Measurements from ENCODE around the gene FOLR3.
"Not testable (repeated sequence)": the region's sequence is repeated elsewhere in the genome, so short reads cannot be mapped to it uniquely, and the experiment has no call there.

- TF ChIP-seq, protein P1, sequence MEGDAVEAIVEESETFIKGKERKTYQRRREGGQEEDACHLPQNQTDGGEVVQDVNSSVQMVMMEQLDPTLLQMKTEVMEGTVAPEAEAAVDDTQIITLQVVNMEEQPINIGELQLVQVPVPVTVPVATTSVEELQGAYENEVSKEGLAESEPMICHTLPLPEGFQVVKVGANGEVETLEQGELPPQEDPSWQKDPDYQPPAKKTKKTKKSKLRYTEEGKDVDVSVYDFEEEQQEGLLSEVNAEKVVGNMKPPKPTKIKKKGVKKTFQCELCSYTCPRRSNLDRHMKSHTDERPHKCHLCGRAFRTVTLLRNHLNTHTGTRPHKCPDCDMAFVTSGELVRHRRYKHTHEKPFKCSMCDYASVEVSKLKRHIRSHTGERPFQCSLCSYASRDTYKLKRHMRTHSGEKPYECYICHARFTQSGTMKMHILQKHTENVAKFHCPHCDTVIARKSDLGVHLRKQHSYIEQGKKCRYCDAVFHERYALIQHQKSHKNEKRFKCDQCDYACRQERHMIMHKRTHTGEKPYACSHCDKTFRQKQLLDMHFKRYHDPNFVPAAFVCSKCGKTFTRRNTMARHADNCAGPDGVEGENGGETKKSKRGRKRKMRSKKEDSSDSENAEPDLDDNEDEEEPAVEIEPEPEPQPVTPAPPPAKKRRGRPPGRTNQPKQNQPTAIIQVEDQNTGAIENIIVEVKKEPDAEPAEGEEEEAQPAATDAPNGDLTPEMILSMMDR (conservative IDR thresholded peaks at IDR 0.05 in 1 of 2, IDR thresholded peaks at IDR 0.05 in 1 of 2; ENCODE audit: low read depth in 1 of 2, low read length in 2 of 2), result not testable (repeated sequence)
- TF ChIP-seq EZH2 (IDR thresholded peaks at IDR 0.05; ENCODE audit: low read length, missing control alignments), result not testable (repeated sequence)
Measured at GRCh38 chr11:72180892-72181552, 45.5 kb downstream of the FOLR3 start.

Measured in fibroblast of lung (primary cell).